ENCODE data around the gene OPN1MW2. TPM values are rescaled to one million over a fixed set of nuclear protein-coding genes. Genes with fewer than 3 reads are reported as not detected.
"Not testable (repeated sequence)": the region's sequence is repeated elsewhere in the genome, so short reads cannot be mapped to it uniquely, and the experiment has no call there.

Gene OPN1MW2
- total RNA-seq, 1 experiment from 2014 or later = not detected

GRCh38 chrX:154233620-154234019 lies 14.1 kb downstream of the OPN1MW2 start:
- not testable (repeated sequence) for H3K4me3 Mint-ChIP-seq; H2BK120ac ChIP-seq (ENCODE audit: low read depth, low read length, poor library complexity, severe bottlenecking); H4K91ac ChIP-seq (ENCODE audit: insufficient read length, low read depth, low read length); H3K18ac ChIP-seq (ENCODE audit: insufficient read length, low read depth, low read length); H3K79me1 ChIP-seq (ENCODE audit: insufficient read depth, low read depth, low read length, poor library complexity, severe bottlenecking); H3T11ph ChIP-seq (ENCODE audit: low read length); H3K4ac ChIP-seq (ENCODE audit: low read depth, low read length); H3K36me3 Mint-ChIP-seq (ENCODE audit: insufficient read depth in 1 of 3, low read depth in 3 of 3); H3K23ac ChIP-seq (ENCODE audit: insufficient read length, low read depth, low read length); H3K9ac ChIP-seq (ENCODE audit: extremely low read depth, insufficient read length, low read length); H2BK5ac ChIP-seq (ENCODE audit: insufficient read length, low read length); H3K14ac ChIP-seq (ENCODE audit: insufficient read depth, low read length); H3K4me1 ChIP-seq (ENCODE audit: insufficient read depth, low read length); H3K9me3 ChIP-seq (ENCODE audit: control insufficient read depth, low read depth, low read length); H2AFZ ChIP-seq (ENCODE audit: low read length); H2BK15ac ChIP-seq (ENCODE audit: low read depth, low read length); H3K27me3 ChIP-seq (ENCODE audit: insufficient read depth, low read length); H3K56ac ChIP-seq (ENCODE audit: insufficient read length, low read depth, low read length); H2BK12ac ChIP-seq (ENCODE audit: insufficient read length, low read depth, low read length); H3K27me3 Mint-ChIP-seq (ENCODE audit: low read depth); H4K20me1 ChIP-seq (ENCODE audit: control insufficient read depth, insufficient read depth, insufficient read length); DNase-seq; H3K4me1 Mint-ChIP-seq; H4K8ac ChIP-seq (replicated peaks; ENCODE audit: insufficient read length, low read depth, low read length); H3K23me2 ChIP-seq (ENCODE audit: insufficient read length, low read depth, low read length, poor library complexity, severe bottlenecking); H3K79me2 ChIP-seq (ENCODE audit: insufficient read depth, low read length); H4K5ac ChIP-seq (ENCODE audit: insufficient read length, low read depth, low read length); H3K4me2 ChIP-seq (ENCODE audit: insufficient read depth, insufficient read length, low read length); H3K27ac ChIP-seq (ENCODE audit: insufficient read length, low read depth, low read length); H3K9me3 Mint-ChIP-seq; H2AK5ac ChIP-seq (ENCODE audit: insufficient read length, low read length); H2BK20ac ChIP-seq (ENCODE audit: low read depth, low read length, poor library complexity, severe bottlenecking); H3K27ac Mint-ChIP-seq
- WGBS (ENCODE audit: extremely low coverage, insufficient read length, low lambda C conversion rate) = no CpG with 5 or more reads among the region's 16 CpGs

DNA sequence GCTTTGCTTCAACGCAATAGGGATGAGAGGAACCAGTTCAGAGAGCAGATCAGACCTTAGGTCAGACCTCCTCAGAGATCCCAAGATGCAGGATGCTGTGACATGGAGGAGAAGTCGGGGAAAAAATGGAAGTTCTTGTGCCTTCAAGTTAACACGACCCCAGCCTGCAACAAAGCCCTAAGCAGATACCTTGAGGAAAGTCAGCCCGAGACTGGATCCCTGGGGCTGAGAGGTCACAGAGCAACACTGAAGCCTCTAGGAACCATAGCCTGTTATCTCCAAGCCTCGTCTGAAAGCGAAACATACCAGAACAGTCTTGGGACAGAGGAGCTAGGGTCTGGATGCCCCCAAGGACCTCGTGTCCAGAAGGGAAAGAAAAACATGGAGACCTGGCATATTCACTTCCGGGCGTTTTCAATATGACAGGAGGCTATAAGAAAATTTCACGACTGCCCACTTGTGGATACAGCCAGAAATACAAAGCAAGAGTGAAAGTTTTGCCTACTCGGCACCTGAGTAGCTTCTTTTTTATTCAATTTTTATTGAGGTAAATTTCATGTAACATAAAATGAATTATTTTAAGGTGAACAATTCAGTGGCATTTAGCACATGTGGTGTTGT lies 19.5 kb downstream of the OPN1MW2 start:
- not testable (repeated sequence) for H3K4me2 ChIP-seq (ENCODE audit: insufficient read depth, insufficient read length, low read length); H3K4me3 Mint-ChIP-seq; H3K23me2 ChIP-seq (ENCODE audit: insufficient read length, low read depth, low read length, poor library complexity, severe bottlenecking); H3K36me3 Mint-ChIP-seq (ENCODE audit: insufficient read depth in 1 of 3, low read depth in 3 of 3); DNase-seq; H2BK20ac ChIP-seq (ENCODE audit: low read depth, low read length, poor library complexity, severe bottlenecking); H2AFZ ChIP-seq (ENCODE audit: low read length); H4K91ac ChIP-seq (ENCODE audit: insufficient read length, low read depth, low read length); H3K27me3 ChIP-seq (ENCODE audit: insufficient read depth, low read length); H4K8ac ChIP-seq (replicated peaks; ENCODE audit: insufficient read length, low read depth, low read length); H3K4ac ChIP-seq (ENCODE audit: low read depth, low read length); H3K27ac ChIP-seq (ENCODE audit: insufficient read length, low read depth, low read length); H2BK5ac ChIP-seq (ENCODE audit: insufficient read length, low read length); H2BK12ac ChIP-seq (ENCODE audit: insufficient read length, low read depth, low read length); H3K18ac ChIP-seq (ENCODE audit: insufficient read length, low read depth, low read length); H2BK15ac ChIP-seq (ENCODE audit: low read depth, low read length); H3K23ac ChIP-seq (ENCODE audit: insufficient read length, low read depth, low read length); H3K9me3 ChIP-seq (ENCODE audit: control insufficient read depth, low read depth, low read length); H3K56ac ChIP-seq (ENCODE audit: insufficient read length, low read depth, low read length); H3K79me2 ChIP-seq (ENCODE audit: insufficient read depth, low read length); H3K14ac ChIP-seq (ENCODE audit: insufficient read depth, low read length); H3K27me3 Mint-ChIP-seq (ENCODE audit: low read depth); H4K5ac ChIP-seq (ENCODE audit: insufficient read length, low read depth, low read length); H3K79me1 ChIP-seq (ENCODE audit: insufficient read depth, low read depth, low read length, poor library complexity, severe bottlenecking); H3K9ac ChIP-seq (ENCODE audit: extremely low read depth, insufficient read length, low read length); H3K27ac Mint-ChIP-seq; H3T11ph ChIP-seq (ENCODE audit: low read length); H2BK120ac ChIP-seq (ENCODE audit: low read depth, low read length, poor library complexity, severe bottlenecking); H3K4me1 ChIP-seq (ENCODE audit: insufficient read depth, low read length); H2AK5ac ChIP-seq (ENCODE audit: insufficient read length, low read length); H4K20me1 ChIP-seq (ENCODE audit: control insufficient read depth, insufficient read depth, insufficient read length); H3K4me1 Mint-ChIP-seq
- no CpG with 5 or more reads among the region's 11 CpGs for WGBS (ENCODE audit: extremely low coverage, insufficient read length, low lambda C conversion rate)
- peaks cover 14 to 20% of the 10 kb centered on the region in 2 experiments for H3K9me3 Mint-ChIP-seq
